ENCODE results near the gene TFCP2L1. TPM values are rescaled to one million over a fixed set of nuclear protein-coding genes. Genes with fewer than 3 reads are reported as not detected.

The TFCP2L1 gene
- total and polyA plus RNA-seq, 12 donors = 0.02 to 0.60 (median 0.14) TPM; not detected in 1

DNA sequence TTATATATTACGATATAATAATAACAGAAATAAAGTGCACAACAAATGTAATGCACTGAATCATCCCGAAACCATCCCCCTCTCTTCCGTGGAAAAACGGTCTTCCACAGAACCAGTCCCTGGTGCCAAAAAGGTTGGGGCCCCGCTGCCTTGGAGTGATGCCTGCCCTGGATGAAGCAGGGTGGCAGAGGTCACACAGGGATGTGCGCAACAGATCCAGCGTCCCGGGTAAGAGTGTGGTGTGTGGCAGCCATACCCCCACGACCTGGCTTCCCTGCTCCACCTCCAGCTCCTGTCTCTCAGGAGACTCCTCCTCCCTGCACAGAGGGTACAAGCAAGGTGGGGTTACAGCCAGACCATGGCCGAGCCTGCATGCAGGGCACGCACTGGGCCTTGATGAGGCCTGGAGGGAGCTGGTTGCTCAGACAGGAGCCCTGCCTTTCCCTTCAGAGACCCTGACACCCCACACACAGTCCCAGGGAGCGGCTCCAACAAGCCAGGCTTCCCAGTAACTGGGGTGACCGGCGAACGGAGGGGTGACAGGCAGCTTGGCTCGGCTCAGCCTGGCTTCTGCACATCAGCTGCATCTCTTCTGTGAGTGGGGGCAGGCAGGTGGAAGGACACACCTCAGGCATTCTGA is 41.1 kb downstream of the TFCP2L1 start:
- intact Hi-C loops (cut with DNase I) = no loop called here
- DNase-seq = no peak
- Histone ChIP-seq H3K27me3 (peaks cover 0 to 2% (median 0%) of the 10 kb centered on the region in 7 donors), H3K27ac (no peak overlapping the region), H3K4me1 (no peaks in the 10 kb centered on the region), H3K4me3 (no peak overlapping the region), H3K36me3 (no peaks in the 10 kb centered on the region), H3K9me3 (no peaks in the 10 kb centered on the region)
- ATAC-seq = no peak
- TF ChIP-seq, protein P1, sequence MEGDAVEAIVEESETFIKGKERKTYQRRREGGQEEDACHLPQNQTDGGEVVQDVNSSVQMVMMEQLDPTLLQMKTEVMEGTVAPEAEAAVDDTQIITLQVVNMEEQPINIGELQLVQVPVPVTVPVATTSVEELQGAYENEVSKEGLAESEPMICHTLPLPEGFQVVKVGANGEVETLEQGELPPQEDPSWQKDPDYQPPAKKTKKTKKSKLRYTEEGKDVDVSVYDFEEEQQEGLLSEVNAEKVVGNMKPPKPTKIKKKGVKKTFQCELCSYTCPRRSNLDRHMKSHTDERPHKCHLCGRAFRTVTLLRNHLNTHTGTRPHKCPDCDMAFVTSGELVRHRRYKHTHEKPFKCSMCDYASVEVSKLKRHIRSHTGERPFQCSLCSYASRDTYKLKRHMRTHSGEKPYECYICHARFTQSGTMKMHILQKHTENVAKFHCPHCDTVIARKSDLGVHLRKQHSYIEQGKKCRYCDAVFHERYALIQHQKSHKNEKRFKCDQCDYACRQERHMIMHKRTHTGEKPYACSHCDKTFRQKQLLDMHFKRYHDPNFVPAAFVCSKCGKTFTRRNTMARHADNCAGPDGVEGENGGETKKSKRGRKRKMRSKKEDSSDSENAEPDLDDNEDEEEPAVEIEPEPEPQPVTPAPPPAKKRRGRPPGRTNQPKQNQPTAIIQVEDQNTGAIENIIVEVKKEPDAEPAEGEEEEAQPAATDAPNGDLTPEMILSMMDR (IDR thresholded peaks at IDR 0.05) = no peak
- 87 to 88% methylated on average over 16 of the region's 16 CpGs for WGBS, 2 donors

DNA sequence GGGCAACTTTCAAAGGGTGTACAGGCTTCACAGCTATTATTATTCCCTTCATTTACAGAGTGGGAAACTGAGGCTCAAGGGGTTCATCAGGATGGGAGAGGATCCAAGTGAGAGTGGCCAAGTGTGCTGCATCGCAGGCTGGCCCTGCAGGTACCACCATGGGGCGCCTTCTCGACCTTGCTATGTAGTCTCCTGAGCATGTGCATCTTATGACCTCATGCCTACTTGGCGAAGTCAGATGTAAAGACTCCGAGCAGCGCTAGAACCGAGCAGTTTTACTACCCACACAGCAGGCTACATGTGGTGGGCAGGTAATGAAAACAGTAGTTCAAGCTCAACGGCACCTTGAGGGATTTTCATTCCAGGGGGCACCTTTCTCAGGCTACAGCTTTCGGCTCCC is 42.0 kb downstream of the TFCP2L1 start:
- H3K4me1 ChIP-seq = no peaks in the 10 kb centered on the region
- no peak overlapping the region for H3K4me3 ChIP-seq
- H3K27ac ChIP-seq = no peak overlapping the region
- peaks cover 0 to 9% (median 0%) of the 10 kb centered on the region in 7 donors for H3K27me3 ChIP-seq
- TF ChIP-seq, protein P1 (IDR thresholded peaks at IDR 0.05) = no peak
- 85 to 86% methylated on average over 9 of the region's 9 CpGs for WGBS, 2 donors
- no peaks in the 10 kb centered on the region for H3K36me3 ChIP-seq
- DNase-seq = no peak
- no peaks in the 10 kb centered on the region for H3K9me3 ChIP-seq
- no peak for ATAC-seq
- intact Hi-C loops (cut with DNase I) = no loop called here

DNA sequence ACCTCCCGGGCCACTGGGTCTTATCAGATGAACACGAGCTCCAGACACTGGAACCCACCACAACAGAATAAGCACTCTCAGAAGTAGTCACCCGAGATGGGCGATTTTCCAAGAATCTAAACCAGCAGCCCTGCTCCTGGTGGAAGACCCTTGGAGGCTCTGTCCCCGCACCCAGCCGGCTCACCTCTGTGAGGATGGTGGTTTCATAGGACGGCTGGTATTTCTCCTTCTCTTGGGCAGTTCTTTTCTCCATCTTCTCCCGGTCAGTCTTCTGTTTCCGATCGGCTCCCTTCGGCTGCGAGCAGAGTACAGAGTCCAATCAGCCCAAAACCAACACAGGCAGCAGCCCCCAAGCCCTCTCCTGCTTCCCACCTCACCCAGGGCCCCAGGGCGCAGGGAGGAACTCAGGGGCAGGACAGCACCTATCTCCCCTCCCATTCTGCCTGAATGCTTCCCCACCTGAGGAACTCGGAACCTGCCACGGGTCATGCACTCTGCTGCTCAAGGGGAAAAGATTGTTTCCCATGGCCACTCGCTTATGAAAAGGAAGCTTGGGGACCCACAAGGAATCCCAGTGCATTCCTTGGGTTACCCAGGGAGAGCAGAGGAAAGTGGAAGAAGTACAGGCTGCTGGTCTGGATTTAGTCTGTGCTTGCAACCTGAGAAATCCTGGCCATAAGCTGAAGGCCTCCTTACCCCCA is 42.7 kb downstream of the TFCP2L1 start:
- H3K9me3 ChIP-seq = no peaks in the 10 kb centered on the region
- H3K4me3 ChIP-seq = no peak overlapping the region
- no peak for ATAC-seq
- no peak overlapping the region for H3K27ac ChIP-seq
- H3K27me3 ChIP-seq = peaks cover 0 to 16% (median 0%) of the 10 kb centered on the region in 7 donors
- H3K36me3 ChIP-seq = no peaks in the 10 kb centered on the region
- 73 to 77% methylated on average over 16 of the region's 16 CpGs for WGBS, 2 donors
- TF ChIP-seq, protein P1 (IDR thresholded peaks at IDR 0.05) = no peak
- no peak for DNase-seq
- no peaks in the 10 kb centered on the region for H3K4me1 ChIP-seq
- intact Hi-C loops (cut with DNase I) = no loop called here

DNA sequence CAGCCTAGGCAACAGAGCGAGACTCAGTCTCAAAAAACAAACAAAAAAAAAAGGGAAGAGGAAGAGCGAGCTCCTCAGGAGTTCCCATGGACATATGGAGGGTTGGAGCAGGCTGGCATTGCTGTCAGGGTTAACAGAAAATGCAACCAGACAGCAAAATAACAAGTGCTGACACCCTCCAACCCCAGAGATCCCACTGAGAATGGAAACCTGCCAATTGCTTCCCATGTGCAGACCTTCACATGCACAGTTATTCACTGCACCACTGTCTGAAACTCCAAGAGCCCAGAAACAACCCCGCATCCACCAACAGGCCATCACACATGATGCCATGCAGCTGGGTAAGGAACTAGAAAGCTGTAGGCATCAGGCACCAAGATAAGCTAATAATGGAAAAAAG is 43.5 kb downstream of the TFCP2L1 start:
- H3K27ac ChIP-seq = no peak overlapping the region
- WGBS, 2 donors = 91 to 92% methylated on average over 3 of the region's 3 CpGs
- TF ChIP-seq, protein P1 (IDR thresholded peaks at IDR 0.05) = no peak
- H3K4me3 ChIP-seq = no peak overlapping the region
- no peaks in the 10 kb centered on the region for H3K36me3 ChIP-seq
- DNase-seq = no peak
- no peaks in the 10 kb centered on the region for H3K9me3 ChIP-seq
- ATAC-seq = no peak
- peaks cover 0 to 24% (median 0%) of the 10 kb centered on the region in 7 donors for H3K27me3 ChIP-seq
- H3K4me1 ChIP-seq = no peaks in the 10 kb centered on the region
- intact Hi-C loops (cut with DNase I) = no loop called here
